Adrenal gland (tissue), 5 donors: Measurements from ENCODE around the gene AMPD3.

ENCODE experiments used
- CTCF ChIP-seq, 6 experiments: fragments of 450-650 bp in 4 of 6; fragments of 200-600 bp in 2 of 6; sonication (generic) in 1 of 6; IDR thresholded peaks; 1 replicate in 5 of 6; 2 replicates in 1 of 6; pipeline versions ENCODE4 v1.5.1 to v1.8.0; 2016 to 2021; ENCODE audit warnings: antibody characterized with exemption in 6 of 6, mild to moderate bottlenecking in 2 of 6, moderate library complexity in 1 of 6
- POLR2A ChIP-seq, 2 donors: fragments of 450-650 bp; IDR thresholded peaks; one replicate each; pipeline ENCODE4 v1.6.1; 2017; ENCODE audit warnings: antibody characterized with exemption in 2 of 2, mild to moderate bottlenecking in 2 of 2, moderate library complexity in 1 of 2
- donor health status: DM: no; HTN: no; CAD: no.

GRCh38 chr11:10457901-10458300 lies 2.8 kb downstream of the AMPD3 start:
- TF ChIP-seq CTCF (IDR thresholded peaks at IDR 0.05) (no peak), POLR2A (IDR thresholded peaks at IDR 0.05) (no peak)
